CD4-positive, alpha-beta T cell treated with Interleukin-4 for 4 hours (primary cell): ENCODE results near the gene NKD2.
"Not testable (repeated sequence)": the region's sequence is repeated elsewhere in the genome, so short reads cannot be mapped to it uniquely, and the experiment has no call there.

ENCODE experiments used
- DNase-seq: peaks from one replicate; pipeline ENCODE4 v3.0.0-alpha.2; 2020

The NKD2 gene

DNA sequence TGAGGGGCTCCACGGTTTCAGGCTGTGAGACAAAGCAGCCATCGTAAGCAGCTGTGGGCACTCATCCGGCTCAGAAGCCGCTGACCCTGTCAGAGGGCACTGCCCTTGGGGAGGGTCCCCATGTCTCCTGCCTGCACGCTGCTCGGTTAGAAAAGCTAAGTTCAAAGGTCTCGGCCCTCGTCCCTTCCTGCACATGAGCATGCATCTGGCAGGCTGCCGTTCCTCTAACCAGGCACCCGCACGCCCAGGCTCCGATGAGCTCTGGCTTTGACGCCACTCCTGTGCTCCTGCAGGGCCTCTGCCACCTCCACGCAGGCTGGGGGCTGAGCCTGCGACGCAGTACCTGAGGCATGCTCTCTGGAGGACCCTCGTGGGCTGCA lies 51.3 kb downstream of the NKD2 start:
- no peak for DNase-seq

DNA sequence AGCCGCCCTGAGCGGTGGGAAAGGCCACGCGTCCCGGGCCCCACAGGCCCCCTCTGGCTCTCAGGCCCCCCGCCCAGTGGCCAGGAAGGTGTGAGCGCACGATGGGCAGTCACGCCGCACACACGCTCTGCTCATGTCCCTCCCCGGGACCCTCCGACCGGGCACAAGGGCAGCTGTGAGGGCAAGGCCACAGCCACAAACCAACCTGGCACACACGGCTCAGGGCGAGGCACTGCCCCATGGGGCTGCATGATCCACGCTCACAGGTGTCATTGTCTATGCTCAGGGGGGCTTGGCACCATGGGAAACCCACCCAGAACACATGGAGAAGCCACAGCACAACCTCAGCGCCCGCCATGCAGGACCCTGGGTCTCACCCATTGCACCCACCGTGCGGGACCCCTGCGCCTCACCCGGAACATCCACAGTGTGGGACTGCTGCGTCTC lies 52.0 kb downstream of the NKD2 start:
- DNase-seq = no peak

DNA sequence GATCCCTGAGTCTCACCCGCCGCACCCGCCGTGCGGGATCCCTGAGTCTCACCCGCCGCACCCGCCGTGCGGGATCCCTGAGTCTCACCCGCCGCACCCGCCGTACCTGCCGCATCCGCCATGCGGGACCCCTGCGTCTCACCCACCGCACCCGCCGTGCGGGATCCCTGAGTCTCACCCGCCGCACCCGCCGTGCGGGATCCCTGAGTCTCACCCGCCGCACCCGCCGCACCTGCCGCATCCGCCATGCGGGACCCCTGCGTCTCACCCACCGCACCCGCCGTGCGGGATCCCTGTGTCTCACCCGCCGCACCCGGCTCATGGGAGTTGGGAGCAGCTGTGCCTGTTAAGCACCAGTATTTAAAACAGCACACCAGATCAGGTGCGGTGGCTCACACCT lies 52.7 kb downstream of the NKD2 start:
- not testable (repeated sequence) for DNase-seq

DNA sequence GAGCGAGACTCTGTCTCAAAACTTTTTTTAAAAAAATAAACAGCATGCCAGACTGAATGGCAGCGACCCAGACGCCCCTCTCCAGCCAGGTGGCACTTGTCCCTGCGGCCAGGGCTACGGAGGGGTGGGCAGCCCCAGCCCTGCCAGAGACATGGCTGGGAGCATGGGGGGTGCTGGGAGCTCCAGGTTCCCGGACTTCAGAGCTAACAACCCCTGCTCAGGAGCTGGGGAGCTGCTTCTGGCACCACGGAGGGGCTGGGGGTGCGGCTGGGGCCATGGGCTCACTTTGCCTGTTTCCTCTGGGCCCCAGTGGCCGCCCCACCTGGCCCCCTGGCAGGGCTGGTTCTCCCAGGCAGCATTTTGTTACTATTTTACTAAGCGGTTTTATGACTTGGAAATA lies 53.3 kb downstream of the NKD2 start:
- DNase-seq = no peak

DNA sequence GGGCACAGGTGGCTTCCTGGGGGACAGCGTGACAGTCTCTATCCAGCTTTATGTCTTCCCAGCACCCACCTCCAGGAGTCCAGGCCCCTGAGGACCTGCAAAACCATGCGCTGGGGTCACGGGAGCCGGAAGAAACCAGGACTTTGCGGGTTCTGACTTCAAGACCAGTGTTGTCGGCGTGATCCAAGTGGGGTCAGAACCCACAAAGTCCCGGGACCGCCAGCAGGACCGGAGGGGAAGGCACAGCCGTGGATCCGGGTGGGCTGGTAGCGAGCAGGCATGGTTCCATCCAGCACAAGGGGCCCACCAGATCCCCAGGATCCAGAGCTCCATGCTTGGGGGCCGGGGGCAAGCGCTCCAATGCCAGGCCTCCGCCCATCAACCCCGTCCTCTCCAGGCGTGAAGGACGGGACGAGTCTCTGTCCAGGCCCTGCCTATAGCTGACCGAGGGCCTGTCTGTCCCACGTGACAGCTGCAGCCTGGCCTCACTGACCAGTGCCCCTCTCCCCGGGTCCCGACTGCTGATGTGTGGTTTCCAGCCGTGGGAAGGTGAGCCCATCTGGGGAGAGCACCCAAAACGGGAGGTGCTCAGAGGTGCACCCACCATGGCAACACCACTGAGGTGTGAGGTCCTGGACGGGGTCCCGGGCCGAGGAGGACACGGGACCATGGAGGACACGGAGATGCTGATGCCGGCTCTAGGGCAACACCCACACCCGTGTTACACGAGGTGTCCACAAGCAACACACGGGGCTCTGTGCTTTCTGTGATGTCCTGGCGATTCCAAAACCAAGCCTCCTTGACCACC lies 54.4 kb downstream of the NKD2 start:
- no peak for DNase-seq

DNA sequence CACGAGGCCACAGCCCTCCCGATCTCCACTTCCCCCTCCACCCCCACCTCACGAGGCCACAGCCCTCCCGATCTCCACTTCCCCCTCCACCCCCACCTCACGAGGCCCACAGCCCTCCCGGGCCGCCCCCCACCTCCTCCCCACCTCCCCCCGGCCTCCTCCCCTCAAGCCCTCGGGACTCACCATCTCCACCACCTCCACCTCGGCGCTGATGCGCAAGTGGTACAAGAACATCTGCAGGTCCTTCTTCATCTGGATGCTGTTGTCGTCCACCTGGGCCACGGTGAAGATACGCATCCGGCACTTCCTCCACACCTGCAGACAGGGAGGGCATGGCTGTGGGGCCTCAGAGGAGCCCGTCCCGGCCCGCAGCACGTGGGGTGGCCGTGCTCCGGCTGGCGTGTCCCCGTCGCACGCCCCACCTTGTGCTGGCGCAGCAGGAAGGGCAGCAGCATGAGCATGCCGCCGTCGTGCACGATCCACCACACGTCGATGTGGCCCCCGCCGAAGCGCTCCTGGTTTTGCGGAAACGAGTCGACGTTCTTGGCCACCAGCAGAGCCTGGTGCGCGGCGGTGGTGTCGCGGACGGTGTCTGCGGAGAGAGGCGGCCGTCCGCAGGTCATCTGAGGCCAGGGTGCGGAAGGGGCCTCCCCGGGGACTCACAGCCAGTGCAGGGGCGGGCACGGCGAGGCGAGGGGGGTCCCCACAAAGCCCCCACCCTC lies 55.2 kb downstream of the NKD2 start:
- DNase-seq = no peak

DNA sequence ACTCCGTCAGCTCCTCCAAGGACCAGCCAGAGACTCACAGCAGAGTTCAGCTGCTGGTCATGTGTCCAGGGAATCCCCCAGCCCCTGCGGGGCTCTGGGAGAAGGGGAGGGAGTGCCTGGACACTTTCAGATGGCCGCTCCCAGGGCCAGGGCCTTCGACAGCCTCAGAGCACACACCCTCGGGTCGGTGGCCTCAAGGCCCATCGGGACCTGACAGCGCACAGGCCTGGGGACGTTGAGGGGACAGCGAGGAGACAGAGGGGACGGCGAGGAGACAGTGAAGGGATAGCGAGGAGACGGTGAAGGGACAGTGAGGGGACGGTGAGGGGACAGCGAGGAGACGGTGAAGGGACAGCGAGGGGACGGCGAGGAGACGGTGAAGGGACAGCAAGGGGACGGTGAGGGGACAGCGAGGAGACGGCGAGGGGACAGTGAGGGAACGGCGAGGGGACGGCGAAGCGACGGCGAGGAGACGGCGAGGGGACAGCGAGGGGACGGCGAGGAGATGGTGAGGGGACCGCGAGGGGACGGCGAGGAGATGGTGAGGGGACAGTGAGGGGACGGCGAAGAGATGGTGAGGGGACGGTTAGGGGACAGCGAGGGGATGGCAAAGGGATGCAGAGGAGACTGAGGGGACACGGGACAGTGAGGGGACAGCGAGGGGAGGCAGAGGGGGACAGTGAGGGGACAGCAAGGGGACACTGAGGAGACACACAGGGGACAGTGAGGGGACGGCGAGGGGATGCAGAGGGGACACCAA lies 56.0 kb downstream of the NKD2 start:
- DNase-seq = no peak

DNA sequence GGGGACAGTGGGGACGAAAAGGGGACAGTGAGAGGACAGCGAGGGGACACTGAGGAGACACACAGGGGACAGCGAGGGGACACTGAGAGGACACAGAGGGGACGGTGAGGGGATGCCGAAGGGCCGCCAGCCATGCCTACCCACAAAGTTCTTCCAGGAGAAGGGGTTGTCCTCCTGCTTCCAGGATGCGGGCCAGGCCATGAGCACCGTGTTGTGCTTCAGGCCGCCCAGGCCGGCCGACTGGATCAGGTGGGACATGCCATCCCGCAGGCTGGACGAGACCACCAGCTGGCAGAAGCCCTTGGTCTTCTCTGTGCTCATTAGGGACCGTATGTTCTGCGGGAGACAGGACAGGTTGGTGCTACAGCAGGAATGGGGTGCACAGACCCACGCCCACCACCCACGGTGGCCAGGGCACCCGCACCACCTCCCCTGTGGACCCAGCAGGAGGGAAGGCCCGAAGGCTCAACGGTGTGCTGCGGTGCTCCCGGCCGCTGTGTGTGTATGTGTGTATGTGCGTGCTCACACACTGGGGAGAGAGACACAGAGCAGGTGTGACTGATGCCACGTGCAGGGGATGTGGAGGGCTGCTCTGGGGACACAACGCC lies 56.6 kb downstream of the NKD2 start:
- no peak for DNase-seq

DNA sequence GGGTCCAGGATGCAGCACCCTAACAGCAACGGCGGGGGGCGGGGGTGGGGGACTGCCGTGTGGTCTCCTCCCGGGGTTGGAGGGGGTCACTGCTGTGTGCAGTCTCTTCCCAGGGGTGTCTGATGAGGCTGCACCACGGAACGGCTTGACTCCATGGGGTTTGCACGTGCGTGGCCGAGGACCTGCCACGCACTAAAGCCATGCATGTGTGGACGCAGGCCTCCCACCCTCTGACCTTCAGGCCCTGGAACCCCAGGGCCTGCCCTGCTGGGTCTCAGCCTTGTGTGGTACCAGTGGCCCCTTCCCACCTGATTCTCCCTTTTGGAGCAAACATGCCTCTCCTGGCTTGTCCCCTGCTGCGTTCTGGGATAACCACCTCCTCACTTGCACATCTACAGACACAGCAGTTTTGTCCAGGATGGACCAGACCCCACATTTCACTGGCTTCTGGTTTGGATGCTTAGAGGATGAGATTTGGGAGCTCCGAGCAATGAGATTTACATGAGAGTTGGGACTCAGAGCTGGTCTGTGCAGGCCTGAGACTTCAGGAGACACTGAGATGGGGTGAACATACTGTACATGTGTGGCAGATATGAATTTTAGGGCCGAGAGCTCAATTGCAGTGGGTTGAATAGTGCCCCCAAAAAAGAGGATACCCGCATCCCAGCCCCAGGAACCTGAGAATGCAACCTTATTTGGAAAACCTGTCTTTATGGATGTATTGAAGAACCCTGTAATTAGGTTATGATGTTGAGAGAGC lies 57.5 kb downstream of the NKD2 start:
- no peak for DNase-seq

DNA sequence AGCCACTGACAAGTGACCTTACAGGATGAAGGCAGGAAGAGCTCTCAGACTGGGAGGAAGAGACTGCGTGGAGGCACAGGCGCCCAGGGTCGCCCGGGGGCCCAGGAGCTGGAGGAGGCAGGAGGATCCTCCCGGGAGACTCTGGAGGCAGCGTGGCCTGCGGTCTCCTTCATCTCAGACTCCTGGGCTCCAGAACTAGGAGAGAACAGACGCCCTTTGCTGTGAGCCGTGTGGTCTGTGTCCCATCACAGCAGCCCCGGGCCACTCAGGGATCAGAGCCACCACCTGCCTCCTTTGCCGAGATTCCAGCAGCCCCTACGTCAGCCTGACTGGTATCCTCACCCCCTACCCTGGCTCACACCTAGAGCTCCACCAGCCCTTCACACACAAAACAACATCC lies 58.1 kb downstream of the NKD2 start:
- DNase-seq = no peak

DNA sequence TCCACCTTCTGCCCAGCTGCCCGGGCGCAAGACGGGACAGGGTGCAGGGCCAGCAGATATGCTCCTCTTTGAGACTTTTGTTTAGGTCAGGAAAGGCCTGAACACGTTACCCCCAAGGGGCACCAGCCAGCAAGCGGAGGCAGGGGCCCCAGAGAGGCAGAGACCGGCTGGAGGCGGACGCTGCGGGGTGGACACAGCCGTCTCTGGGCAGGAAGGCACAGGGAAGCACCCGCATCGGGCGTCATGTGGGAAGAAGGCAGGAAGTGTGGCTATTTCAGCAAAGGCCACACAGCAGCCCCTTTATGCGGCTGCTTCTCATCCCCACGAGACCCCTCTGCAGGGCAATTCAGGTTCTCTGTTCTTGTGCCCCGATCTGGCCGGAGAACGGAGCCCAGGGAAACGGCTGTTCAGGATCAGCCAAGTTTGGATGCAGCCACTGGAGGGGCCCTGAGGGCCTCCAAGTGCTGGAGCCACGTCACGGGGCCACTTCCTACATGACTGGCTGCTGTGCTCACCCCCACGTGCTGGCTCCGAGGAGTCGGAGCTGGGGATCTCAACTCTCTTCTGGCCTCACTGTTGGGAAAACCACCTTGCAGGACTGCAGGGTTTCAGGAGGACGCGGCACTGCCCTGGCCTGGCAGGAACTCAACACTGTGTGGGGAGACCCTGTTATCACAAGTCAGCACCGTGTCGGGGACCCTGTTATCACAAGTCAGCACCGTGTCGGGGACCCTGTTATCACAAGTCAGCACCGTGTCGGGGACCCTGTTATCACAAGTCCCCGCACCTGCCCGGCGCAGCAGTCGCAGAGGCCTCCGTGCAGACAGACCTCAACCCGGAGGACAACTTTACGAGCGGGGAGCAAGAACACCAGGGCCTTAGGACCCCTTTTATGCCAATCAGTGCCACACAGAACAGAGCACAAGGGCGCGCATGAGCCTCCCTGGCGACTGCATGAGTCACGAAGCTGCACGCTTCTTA lies 58.8 kb downstream of the NKD2 start:
- DNase-seq = no peak

DNA sequence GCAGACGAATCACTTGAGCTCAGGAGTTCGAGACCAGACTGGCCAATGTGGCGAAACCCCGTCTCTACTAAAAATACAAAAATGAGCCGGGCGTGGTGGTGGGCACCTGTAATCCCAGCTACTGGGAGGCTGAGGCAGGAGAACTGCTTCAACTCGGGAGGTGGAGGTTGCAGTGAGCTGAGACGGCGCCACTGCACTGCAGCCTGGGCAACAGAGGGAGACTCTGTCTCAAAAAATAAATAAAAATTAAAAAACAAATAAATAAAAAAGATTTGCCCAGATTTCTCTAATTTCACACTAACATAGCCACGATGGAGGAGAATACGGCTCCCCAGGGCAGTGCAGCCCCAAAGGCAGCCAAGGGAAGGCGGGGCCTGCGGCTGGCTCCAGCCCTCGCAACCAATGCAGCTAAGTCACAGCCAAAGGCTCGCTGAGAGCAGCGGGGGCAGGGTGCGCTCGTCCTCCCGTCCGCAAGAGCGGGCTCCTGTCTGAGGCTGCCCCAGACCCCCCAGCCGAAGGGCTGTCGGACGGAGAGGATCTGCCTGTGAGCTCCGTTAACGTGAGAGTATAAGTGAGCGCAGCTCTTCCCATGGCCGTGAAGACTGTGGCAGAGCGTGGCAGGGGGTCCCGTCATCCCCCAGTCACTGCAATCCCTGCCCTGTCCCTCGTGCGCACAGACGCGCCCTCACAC lies 59.7 kb downstream of the NKD2 start:
- DNase-seq = no peak

DNA sequence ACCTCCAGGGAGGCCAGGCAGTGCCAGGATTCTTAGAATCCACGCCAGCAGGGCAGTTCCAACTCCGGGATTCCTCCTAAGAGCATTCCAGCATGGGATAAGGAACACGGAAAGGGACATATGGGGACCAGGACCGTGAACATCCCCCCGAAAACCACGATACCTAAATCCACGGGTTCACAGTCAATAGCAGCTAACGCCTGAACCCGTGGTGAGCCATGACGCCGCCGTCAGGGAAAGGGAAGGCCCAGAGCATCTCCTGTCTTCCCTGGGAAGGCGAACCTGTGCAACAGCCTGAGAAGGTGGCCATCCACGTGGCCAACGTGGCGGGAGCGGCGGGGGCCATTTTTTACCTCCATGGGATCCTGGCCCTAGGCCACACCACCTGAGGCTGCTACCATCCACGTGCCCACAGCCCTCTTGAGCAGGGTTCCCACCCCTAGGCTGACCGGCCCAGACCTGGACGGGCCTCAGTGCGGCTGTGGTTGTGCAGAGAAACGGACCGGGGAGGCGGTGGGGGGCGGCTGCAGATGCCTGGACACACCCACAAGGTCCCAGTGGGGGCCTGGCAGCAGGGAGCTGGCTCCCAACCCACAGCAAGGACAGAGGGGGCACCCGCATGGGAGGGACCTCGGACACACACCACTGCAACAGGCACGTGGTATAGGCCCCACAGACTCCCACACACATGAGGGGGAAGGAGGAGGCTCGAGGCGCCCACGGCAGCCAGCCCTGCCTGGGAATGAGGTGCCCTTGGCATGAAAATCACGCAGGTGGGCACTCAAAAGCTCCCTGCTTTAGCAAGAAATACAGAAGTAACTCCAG lies 60.5 kb downstream of the NKD2 start:
- no peak for DNase-seq

DNA sequence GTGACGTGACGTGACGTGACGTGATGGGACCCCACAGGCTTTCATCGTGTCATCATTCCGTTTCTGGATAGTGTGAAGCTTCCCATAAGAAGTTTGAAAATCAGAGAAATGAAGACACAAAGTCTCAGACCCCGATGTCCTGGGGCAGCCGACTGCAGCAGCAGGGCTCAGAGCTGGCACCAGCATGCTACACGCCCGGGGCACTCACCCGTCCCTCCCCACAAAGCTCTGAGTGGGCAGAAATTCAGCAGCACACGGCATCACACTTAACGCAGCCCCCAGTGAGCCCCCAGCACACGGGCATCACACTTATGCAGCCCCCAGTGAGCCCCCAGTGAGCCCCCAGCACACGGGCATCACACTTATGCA lies 61.1 kb downstream of the NKD2 start:
- no peak for DNase-seq

DNA sequence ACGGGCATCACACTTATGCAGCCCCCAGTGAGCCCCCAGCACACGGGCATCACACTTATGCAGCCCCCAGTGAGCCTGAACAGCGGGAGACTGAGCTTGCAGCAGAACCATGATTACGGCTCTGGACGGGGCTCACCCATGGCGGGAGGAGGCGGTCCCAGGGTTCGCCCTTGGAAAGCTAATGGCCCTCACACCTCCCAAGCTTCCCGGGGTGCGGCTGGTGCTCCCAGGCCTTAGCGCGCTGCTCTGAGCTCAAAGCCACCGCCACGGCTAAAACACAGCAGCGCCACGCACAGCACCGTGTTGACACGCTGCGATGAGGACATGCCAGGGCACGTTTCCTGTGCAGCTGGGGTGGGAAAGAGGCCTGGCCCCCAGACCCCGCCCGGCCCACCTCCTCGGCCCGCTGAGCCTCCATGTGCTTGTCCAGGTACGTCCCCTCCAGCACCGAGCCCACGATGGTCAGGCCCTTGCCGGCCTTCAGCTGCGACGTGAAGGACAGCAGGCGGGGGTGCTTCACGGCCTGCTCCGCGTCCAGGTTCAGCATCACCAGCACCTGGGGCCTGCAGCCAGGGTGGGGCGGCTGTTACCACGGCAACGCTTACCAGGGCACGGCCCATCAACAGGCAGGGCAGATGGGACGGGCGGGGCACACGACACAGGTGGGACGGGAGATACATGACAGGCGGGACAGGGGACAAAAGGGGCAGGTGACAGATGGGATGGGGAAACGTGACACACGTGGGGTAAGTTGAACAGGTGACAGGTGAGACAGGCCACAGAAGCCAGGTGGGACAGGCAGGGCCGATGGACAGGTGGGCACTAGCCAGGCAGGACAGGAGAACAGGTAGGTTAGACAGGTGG lies 64.9 kb downstream of the NKD2 start:
- no peak for DNase-seq

DNA sequence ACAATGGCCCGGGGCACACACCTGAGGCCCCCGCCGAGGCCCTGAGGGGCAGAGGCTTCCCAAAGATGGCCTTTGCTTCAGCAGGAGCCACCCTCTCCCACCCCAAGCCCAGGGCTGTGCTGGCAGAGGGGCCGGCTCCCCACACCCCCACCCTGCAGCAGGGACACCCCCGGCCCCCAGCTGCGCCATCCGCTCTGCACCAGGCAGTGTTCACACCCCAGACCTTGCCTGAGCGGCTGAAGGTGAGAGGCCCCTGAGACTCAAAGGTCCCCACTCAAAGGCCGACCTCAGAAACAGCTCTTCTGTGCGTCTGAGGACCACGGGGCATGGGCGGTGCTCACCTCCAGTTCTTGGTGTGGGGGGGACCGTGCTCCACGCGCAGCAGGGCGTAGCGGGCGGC lies 65.6 kb downstream of the NKD2 start:
- no peak for DNase-seq

DNA sequence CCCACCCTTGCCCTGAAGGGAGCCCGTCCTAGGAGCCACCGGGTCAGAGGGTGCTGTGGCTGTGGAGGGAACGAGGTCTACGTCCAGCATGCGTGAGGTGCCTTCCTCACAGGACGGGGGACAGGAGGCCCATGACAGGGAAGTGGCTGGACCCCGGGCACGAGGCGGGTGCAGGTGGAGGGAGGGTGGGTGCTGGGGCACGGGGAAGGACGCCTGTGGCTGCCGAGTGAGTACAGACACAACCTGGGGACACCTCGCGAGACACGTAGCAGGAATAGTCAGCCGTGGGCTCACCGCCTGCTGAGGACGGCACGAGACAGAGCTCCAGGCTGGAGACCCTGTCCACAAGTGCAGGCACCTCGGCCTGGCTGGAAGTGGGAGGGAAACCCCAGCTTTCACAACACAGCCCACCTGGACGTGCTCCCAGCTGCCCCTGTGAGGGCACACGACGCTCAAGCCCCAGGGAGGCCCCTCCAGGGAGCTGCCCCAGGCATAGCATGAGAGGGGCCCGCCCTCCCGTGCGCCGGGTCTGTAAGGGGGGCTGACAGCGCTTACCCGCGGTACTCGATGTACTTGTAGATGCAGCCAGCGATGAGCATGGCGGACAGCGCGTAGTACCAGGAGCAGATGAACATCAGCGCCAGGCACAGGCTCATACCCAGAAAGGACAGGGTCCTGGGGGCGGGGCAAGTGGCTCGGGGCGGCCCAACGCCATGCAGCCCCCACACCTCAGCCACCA lies 66.4 kb downstream of the NKD2 start:
- DNase-seq = no peak

DNA sequence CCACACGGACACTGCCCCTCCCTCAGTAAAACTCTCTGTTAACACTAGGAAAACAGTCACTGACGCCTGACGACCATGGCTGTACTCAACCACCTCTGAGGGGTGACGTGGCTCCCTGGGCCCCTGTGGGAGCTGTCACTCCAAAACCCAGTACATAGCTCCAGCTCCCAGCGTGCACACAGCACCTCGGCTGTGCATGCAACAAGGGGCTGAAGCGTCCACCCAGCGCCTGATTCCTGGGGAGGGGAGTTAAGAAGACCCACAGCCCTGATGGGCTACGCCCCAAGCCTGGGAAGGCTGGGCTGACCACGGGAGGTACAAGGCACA lies 66.9 kb downstream of the NKD2 start:
- no peak for DNase-seq
